T-helper 1 cell treated with Interleukin-12 subunit alpha and Interleukin-12 subunit beta and Interleukin-4 antibody, amounts not matched to agents 30 ng/mL and 1 ng/mL, for 36 hours (primary cell): ENCODE data around the gene NUB1. TPM values are rescaled to one million over a fixed set of nuclear protein-coding genes. Genes with fewer than 3 reads are reported as not detected.
"Not testable (repeated sequence)": the region's sequence is repeated elsewhere in the genome, so short reads cannot be mapped to it uniquely, and the experiment has no call there.

Source experiments
- intact Hi-C: fragments of 100-400 bp; cut with micrococcal nuclease; formaldehyde crosslinking; loops from one replicate; pipeline ENCODE4 v1.15.1; 2024
- total RNA-seq: library from RNA; stranded (reverse); gene quantifications from 2 replicates; pipeline ENCODE4 v1.2.3, GENCODE V29; 2022

NUB1 gene, protein sequence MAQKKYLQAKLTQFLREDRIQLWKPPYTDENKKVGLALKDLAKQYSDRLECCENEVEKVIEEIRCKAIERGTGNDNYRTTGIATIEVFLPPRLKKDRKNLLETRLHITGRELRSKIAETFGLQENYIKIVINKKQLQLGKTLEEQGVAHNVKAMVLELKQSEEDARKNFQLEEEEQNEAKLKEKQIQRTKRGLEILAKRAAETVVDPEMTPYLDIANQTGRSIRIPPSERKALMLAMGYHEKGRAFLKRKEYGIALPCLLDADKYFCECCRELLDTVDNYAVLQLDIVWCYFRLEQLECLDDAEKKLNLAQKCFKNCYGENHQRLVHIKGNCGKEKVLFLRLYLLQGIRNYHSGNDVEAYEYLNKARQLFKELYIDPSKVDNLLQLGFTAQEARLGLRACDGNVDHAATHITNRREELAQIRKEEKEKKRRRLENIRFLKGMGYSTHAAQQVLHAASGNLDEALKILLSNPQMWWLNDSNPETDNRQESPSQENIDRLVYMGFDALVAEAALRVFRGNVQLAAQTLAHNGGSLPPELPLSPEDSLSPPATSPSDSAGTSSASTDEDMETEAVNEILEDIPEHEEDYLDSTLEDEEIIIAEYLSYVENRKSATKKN
- 65.0 and 66.5 TPM in 2 replicates for total RNA-seq

DNA sequence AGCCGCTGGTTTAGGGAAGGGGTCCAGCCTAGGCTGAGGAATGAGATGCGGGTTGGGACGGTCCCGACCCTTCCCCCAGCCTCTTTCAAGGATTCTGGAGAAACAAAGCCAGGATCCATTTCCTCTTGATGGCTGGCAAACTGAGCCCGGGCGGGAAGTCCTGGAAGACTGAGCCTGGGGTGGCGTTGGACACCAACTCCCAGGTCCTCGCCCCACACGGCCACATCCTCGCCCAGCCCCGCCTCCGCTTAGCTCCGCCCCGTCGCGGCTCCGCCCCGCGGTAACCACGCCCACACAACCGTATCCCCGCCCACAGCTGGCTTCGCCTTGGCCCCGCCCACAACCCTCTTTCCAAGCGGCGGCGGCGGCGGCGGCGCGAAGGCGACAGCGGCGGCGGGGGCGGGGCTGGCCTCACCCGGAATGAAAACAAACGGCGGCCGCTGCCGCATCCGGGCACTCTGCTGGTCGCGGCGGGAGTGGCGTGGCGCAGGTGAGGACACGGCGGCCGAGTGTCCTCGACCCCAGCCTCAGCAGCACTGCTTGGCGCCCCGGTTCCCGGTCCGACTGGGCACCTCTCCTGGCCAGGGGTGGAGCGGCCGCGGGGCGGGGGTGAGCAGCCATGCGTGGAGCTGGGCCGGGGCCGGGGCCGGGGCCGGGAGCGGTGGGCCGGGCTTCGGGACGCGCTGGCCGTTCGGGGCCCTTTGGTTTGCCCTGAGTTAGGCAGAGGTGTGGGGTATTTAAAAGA, at the start of gene NUB1:
TSS of gene NUB1 (plus strand) at position 456 of the 745 bp plus-strand sequence. CDS start 3,538 bp downstream, outside the sequence.
- intact Hi-C loops = loop anchor here (1.0 to 5.0 kb wide), 8 partner anchors 9 to 1759 kb away; partner anchors contain the start of genes ABCB8, ABCF2, ACTR3C and CHPF2

DNA sequence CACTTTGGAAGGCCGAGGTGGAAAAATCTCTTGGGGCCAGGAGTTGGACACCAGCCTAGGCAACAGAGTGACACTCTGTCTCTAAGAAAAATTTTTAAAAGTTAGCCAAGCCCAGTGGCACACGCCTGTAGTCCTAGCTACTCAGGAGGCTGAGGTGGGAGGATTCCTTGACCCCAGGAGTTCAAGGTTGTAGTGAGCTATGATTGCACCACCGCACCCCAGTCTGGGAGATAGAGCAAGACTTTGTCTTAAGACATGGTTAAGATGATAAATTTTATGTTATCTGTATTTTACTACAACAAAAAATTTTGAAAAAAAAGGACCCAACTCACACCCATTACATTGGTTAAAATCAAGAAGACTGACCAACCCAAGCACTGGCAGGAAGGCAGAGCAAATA, 48.8 kb upstream of the NUB1 start:
- intact Hi-C loops = no loop called here

DNA sequence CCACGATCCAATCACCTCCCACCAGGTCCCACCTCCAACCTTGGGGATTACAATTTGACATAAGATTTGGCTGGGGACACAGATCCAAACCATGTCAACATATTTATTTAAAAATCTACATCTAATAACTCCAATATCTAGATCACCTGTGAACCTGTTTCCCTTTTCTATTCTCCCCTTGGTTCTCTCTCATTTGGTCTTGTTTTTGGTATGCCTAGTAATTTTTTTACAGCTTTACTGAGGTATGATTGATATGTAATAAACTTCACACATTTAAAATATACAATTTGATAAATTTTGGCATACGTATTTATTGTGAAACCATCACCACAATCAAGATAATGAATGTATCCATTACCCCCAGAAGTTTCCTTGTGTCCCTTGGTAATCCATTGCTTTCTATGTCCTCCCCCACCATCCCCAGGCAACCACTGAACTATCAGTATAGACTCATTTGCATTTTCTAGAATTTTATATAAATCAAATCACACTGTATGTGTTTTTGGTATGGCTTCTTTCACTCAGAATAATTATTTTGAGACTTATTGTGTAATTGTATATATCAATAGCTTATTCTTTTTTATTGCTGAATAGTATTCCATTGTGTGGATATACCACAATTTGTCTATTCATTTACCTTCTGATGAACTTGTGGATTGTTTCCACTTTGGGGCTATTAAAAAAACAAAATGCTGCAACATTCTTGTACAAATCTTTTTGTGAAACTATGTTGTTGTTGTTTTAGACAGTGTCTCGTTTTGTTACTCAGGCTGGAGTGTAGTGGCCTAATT, 45.2 kb upstream of the NUB1 start:
- intact Hi-C loops = no loop called here

DNA sequence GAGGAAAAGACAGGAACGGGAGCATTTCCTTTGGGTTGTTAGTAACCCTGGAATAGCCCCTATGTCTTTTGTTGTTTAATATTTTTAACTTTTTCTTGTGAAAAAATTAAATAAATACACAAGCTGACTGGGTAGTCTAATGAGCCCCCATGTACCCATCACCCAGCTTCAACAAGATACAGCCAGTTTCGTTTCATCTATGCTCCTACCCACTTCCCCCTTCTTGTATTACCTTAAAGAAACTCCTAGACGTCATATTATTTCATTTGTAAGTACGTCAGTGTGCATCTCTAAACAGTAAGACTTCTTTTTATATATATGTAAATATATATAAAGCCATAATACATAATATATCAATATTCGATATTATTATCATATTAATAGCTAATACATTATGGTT, 42.8 kb upstream of the NUB1 start:
- intact Hi-C loops = no loop called here

DNA sequence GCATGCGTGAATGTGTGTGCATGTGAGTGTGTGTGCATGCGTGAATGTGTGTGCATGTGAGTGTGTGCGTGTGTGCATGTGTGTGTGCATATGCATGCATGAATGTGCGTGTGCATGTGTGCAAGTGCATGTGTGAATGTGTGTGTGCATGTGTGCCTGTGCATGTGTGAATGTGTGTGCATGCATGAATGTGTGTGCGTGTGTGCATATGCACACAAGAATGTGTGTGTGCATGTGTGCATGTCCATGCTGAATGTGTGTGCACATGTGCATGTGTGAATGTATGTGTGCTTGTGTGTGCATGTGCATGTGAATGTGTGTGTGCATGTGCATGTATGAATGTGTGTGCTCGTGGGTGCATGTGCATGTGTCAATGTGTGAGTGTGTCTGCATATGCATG, 42.1 kb upstream of the NUB1 start:
- intact Hi-C loops = no loop called here

DNA sequence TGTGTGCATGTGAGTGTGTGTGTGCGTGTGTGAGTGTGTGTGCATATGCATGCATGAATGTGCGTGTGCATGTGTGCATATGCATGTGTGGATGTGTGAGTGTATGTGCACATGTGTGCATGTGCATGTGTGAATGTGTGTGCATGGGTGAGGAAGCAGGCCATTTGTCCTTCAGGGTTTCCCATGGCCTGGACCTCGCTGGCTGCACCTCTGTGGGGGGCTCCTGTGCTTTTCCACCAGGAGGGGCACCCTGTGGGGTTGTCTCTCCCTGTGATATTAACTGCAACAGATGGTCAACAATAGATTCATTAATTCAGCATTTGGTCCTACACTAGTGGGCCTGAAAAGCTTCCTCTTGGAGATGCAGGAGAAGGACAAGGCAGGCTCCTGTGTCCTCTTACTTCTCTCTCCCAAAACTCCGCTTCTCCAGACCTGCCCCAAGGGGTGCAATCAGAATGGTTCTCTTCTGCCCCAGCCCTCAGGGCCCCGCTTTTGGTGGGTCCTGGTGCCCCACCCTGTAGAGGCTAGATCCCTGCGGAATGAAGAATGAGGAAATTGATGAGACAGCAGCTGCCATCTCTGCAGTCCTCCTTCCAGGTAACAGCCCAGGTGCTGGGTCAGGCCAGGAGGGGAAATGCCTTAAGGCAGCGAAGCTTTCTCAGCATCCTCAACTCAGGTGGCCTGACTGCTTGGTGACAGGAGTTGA, 41.5 kb upstream of the NUB1 start:
- intact Hi-C loops = no loop called here

DNA sequence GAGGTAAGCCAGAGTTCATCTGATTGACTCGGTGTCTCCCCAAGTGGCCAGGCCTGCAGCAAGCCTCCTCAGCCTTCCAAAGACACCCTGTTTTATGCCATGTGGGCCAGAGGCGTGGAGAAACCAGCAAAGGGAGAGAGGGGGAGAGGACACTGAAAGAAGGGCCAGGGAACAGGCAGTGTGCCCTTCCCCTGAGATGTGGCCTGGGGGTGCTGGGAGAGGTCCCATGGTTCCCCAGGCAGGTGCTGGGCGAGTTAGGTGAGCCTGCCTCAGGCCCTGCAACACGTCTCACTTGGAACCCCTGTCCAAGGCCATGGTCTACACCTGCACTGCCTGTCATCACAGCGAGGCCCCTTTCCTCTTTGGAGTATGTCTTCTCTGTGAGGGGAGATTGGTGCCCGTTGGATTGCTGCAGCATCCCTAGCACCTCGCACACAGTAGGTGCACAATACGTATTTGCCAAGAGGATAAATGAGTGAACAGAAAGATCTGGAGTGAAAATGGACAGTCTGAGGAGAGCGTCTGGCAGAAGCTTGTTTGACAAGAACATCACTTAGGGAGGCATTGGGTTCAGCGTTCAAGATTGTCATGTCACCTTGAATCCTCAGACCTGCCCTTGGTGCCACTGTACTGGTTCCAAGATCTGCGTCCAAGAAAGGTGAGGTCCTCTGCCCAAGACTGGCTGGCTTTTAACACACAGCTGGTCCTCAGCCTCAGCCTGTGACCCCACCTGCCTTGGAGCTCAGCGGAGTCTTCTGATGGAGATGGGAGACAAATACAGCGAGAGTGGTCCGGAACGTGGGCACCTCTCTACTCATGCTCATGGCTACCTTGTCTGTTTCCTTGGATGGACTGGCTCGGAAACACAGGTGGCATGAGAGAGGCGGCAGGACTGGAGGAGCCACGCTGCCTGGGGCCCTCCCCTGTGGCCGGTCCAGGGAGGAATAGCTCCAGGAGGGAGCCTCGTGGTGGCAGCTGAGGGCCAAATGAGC, 39.8 kb upstream of the NUB1 start:
- intact Hi-C loops = no loop called here

DNA sequence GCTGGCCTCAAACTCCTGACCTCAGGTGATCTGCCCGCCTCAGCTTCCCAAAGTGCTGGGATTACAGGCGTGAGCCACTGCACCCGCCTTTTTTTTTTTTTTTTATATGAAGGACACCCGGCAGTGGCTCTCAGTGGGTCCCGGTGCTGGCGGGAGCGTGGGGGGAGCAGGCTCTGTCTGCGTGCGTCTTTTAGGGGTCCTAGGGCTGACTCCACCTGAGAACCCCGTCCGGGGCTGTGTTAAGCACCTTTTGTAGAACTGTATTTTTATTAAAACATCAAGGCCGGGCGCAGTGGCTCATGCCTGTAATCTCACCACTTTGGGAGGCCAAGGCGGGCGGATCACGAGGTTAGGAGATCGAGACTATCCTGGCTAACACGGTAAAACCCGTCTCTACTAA, 37.4 kb upstream of the NUB1 start:
- intact Hi-C loops = not testable (repeated sequence)

DNA sequence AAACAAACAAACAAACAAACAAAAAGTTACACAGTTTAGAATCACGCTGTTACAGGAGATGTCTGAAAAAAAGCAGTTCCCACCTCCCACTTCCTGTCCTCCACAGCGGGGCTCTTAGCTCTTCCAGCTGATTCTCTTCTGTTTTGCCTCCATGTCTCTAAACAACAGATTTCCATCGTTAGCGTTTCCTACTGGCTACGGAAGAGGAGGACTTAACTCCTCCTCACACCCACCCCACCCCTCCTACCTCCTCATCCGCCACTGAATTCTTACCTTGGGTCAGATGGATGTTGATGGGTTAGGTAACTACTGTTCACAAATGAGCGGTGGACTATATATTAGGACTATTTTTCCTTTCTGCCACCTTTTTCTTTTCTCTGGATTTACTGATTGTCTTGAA, 36.8 kb upstream of the NUB1 start:
- intact Hi-C loops = no loop called here

DNA sequence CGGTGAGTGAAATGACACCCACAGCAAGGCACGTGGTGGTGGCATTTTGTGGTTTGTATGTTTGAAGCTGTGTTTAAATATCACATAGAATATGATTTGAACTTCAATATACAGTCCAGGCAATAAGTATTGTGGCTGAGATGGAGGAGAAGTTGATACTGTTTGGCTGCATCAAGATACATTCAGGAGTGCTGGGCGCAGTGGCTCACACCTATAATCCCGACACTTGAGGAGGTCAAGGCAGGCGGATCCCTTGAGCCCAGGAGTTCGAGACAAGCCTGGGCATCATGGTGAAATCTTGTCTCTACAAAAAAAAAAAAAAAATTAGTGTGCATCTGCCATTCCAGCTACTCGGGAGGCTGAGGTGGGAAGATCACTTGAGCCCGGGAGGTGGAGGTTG, 35.2 kb upstream of the NUB1 start:
- intact Hi-C loops = no loop called here

DNA sequence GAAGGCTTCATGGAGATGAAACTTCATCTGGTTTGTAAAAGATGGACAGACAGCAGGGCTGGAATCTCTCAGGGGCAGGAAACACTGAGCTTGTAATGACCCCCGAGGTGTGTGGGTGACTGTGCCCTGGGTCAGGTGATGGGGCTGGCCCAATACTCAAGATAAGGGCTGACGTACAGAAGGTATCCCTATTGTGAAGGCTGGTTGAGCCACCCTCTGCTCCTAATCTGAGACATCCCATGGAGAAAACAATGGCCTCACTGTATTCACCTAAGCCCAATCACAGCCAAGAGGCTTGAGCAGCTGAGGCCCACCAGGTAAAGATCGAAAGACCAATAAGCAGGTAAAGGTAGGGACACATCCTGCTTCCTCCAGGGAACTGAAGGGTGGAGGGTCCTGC, 34.8 kb upstream of the NUB1 start:
- intact Hi-C loops = no loop called here

DNA sequence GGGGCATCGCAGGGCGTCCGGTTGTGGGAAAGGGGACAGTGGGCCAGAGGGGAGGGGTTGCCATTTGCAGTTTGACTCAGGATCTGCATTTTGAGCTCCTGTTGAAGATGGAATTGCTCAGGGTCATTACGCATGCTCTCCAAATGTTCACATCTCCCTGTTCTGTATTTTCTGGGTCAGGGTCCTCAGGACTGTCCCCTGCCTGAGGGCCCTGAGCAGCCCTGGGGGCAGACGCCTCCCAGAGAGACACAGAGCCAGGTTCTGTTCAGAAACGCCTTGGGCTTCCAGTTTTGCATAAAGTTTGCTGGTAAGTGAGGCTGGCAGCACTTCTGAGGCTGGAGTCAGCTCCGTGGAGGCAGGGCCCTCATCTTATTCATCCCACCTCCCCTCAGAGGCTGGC, 34.1 kb upstream of the NUB1 start:
- intact Hi-C loops = no loop called here

DNA sequence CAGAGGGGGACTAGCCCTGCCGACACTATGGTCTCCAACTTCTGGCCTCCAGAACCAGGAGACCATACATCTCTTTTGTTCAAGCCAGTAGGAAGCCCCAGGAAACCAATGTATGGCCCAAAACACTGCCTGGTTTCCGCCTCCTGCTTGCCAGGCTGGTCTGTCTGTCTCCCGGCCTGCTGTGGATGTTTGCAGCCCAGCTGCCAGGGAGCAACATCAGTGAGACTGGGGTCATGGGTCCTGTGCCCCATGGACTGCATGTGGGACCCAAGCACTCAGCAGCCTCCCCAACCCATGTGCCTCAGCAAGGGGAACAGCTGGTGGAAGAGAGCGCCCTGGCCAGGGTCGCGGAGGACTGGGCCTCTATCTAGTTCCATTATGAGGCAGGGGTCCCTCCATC, 33.4 kb upstream of the NUB1 start:
- intact Hi-C loops = no loop called here

DNA sequence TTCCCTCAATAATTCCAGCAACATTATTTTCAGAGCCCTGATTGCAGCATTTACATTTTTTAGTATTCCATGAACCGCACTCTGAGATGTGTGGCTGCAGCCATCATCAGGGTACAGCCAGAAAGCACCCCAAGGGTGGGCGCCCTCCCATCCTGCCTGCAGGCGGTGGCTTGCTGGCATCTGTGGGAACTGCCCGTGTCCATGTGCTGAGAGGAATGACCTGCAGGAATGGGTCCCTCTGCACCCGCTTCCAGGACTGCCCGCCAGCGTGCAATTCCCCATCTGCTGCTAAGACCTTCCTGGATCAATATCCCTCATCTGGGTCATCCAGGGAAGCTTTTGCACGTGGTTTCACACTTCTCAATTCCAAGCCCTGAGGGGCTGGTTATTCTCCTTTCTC, 32.8 kb upstream of the NUB1 start:
- intact Hi-C loops = no loop called here

DNA sequence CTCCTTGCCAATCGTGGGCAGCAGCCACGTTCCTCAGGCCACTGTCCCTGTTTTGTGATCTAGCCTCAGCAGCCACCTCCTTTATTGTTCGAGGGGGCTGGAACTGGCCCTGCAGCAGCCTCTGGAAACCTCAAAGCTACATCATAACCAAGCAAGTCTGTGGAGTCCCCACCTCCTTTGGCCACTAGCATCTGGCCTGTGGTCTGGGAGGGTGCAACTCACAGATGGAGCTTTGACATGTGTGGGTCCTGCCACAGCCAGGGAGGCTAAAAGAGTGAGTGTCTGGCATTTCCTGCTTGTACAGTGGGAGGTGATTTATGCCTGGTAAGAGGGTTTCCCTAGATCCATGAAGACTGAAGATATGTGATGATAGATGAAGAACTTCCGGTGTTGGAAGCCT, 32.3 kb upstream of the NUB1 start:
- intact Hi-C loops = no loop called here

DNA sequence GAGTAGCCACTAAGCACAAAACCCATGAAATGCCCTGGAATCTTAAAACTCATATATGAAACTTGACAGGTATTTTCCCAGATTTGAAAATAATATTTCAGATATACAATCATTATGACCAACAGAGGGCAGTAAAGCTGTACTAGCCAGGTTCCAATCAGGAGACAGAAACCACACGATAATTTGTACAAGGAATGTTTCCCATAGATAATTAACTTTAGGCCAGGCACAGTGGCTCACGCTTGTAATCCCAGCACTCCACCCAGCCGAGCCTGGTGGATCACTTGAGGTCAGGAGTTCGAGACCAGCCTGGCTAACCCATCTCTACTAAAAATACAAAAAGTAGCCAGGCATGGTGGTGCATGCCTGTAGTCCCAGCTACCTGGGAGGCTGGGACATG, 31.0 kb upstream of the NUB1 start:
- intact Hi-C loops = loop anchor here (1.0 kb wide), 1 partner anchor 138 kb away; no protein-coding TSS in a partner anchor

DNA sequence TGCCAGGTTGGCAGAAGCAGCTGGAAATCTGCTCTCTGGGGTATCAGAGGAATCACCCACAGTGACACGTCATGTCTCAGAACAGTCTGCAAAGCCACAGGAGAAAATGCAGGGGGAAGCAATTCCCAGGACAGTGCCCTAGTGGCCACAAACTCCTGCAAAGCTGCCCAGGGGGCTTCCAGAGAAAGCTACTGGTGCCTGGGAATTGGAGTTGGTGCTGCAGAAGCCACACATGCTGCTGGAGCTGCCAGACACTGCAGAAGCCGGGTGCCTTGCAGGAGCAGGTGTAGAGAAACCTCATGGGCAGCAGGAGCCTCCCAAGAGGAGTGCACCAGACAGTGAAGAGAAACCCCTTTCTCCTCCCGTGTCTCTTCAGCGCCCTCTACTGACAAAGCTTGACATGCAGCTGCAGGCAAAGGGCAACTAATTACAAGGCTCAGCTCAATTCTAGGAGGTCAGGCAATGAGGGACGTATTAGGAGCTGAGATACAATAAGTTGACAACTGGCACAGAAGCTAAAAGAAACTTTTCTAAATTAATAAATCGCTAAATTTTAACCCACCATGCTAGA, 30.2 kb upstream of the NUB1 start:
- intact Hi-C loops = no loop called here

DNA sequence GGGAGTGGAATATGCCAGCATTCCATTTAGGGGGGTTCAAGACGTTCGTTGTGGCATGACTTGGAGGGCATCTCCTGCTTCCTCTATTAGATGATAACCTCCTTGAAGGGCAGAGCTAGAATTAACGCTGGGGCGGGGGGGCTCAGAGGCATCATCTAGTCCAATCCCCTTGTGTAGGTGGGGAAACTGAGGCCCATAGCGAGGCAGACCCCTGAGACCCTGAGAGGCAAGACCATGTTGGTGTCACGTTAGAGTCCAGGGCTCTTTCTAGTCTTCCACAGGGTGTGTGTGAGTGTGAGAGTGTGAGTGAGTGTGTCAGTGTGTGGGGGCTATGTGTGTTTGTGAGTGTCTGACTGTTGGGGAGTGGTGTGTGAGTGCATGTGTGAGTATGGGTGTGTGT, 29.3 kb upstream of the NUB1 start:
- intact Hi-C loops = no loop called here
